H9 (cell line): ENCODE measurements around the gene GLOD4. TPM values are rescaled to one million over a fixed set of nuclear protein-coding genes. Genes with fewer than 3 reads are reported as not detected.

Experiments
- DNase-seq: peaks from one replicate; pipeline ENCODE4 v3.0.0-alpha.2; 2017
- H2AFZ ChIP-seq: one replicate; pipeline ENCODE4 v1.6.1; 2013; ENCODE audit warnings: mild to moderate bottlenecking, low read length, control low read depth, moderate library complexity
- H2AK5ac ChIP-seq: 2 replicates; pipeline ENCODE4 v1.6.1; 2013; ENCODE audit warnings: low read length, control low read depth, mixed read lengths; ENCODE audit not compliant: insufficient read length
- H2BK120ac ChIP-seq: one replicate; pipeline ENCODE4 v1.6.1; 2013; ENCODE audit warnings: low read depth, mild to moderate bottlenecking, low read length, control low read depth, inconsistent platforms; ENCODE audit not compliant: poor library complexity, severe bottlenecking
- H2BK12ac ChIP-seq: 2 replicates; pipeline ENCODE4 v1.6.1; 2013; ENCODE audit warnings: low read length, control low read depth, mixed read lengths, low read depth; ENCODE audit not compliant: insufficient read length
- H2BK15ac ChIP-seq: 2 replicates; pipeline ENCODE4 v1.6.1; 2013; ENCODE audit warnings: low read depth, low read length, control low read depth
- H2BK20ac ChIP-seq: one replicate; pipeline ENCODE4 v1.6.1; 2013; ENCODE audit warnings: low read depth, mild to moderate bottlenecking, low read length, control low read depth, inconsistent platforms; ENCODE audit not compliant: poor library complexity, severe bottlenecking
- H2BK5ac ChIP-seq: 2 replicates; pipeline ENCODE4 v1.6.1; 2013; ENCODE audit warnings: low read length, control low read depth, mixed read lengths; ENCODE audit not compliant: insufficient read length
- H3K14ac ChIP-seq: 2 replicates; pipeline ENCODE4 v1.6.1; 2013; ENCODE audit warnings: low read length, control low read depth; ENCODE audit not compliant: insufficient read depth
- H3K18ac ChIP-seq: 2 replicates; pipeline ENCODE4 v1.6.1; 2013; ENCODE audit warnings: low read depth, mild to moderate bottlenecking, mixed read lengths, low read length, control low read depth; ENCODE audit not compliant: insufficient read length
- H3K23ac ChIP-seq: 2 replicates; pipeline ENCODE4 v1.6.1; 2013; ENCODE audit warnings: low read length, control low read depth, mixed read lengths, low read depth; ENCODE audit not compliant: insufficient read length
- H3K23me2 ChIP-seq: 2 replicates; pipeline ENCODE4 v1.6.1; 2013; ENCODE audit warnings: low read depth, mild to moderate bottlenecking, mixed read lengths, low read length, control low read depth; ENCODE audit not compliant: insufficient read length, poor library complexity, severe bottlenecking
- H3K27ac ChIP-seq: 2 replicates; pipeline ENCODE4 v1.5.1; 2013; ENCODE audit warnings: low read length, control low read depth, mixed read lengths, low read depth; ENCODE audit not compliant: insufficient read length
- H3K27me3 ChIP-seq: 2 replicates; pipeline ENCODE4 v1.6.1; 2013; ENCODE audit warnings: low read length, control low read depth, inconsistent platforms; ENCODE audit not compliant: insufficient read depth
- H3K4ac ChIP-seq: 2 replicates; pipeline ENCODE4 v1.6.1; 2013; ENCODE audit warnings: low read depth, mild to moderate bottlenecking, control low read depth, inconsistent platforms, low read length, moderate library complexity
- H3K4me1 ChIP-seq: 2 replicates; pipeline ENCODE4 v1.6.1; 2013; ENCODE audit warnings: low read length, control low read depth, inconsistent platforms; ENCODE audit not compliant: insufficient read depth
- H3K4me2 ChIP-seq: 2 replicates; pipeline ENCODE4 v1.6.1; 2013; ENCODE audit warnings: low read length, control low read depth, mixed read lengths; ENCODE audit not compliant: insufficient read length, insufficient read depth
- H3K56ac ChIP-seq: 2 replicates; pipeline ENCODE4 v1.6.1; 2013; ENCODE audit warnings: low read depth, mild to moderate bottlenecking, mixed read lengths, low read length, control low read depth; ENCODE audit not compliant: insufficient read length
- H3K79me1 ChIP-seq: 2 replicates; pipeline ENCODE4 v1.6.1; 2013; ENCODE audit warnings: low read depth, mild to moderate bottlenecking, moderate library complexity, low read length, control low read depth, inconsistent platforms; ENCODE audit not compliant: insufficient read depth, poor library complexity, severe bottlenecking
- H3K79me2 ChIP-seq: 2 replicates; pipeline ENCODE4 v1.6.1; 2013; ENCODE audit warnings: low read length, control low read depth, inconsistent platforms; ENCODE audit not compliant: insufficient read depth
- H3K9ac ChIP-seq: 2 replicates; pipeline ENCODE4 v1.6.1; 2013; ENCODE audit warnings: low read length, control low read depth, mixed read lengths; ENCODE audit not compliant: insufficient read length; ENCODE audit errors: extremely low read depth
- H3K9me3 ChIP-seq: one replicate; pipeline ENCODE4 v1.6.1; 2013; ENCODE audit warnings: low read depth, low read length, inconsistent platforms; ENCODE audit not compliant: control insufficient read depth
- H3T11ph ChIP-seq: one replicate; pipeline ENCODE4 v1.6.1; 2013; ENCODE audit warnings: mild to moderate bottlenecking, low read length, control low read depth, inconsistent platforms
- H4K20me1 ChIP-seq: one replicate; pipeline ENCODE4 v1.6.1; 2013; ENCODE audit not compliant: control insufficient read depth, insufficient read length, insufficient read depth
- H4K5ac ChIP-seq: 2 replicates; pipeline ENCODE4 v1.6.1; 2013; ENCODE audit warnings: low read depth, mild to moderate bottlenecking, mixed read lengths, low read length, control low read depth; ENCODE audit not compliant: insufficient read length
- H4K8ac ChIP-seq: replicated peaks from 2 replicates; pipeline ENCODE4 v1.6.1; 2013; ENCODE audit warnings: low read length, control low read depth, mixed read lengths, low read depth; ENCODE audit not compliant: insufficient read length
- H4K91ac ChIP-seq: 2 replicates; pipeline ENCODE4 v1.6.1; 2013; ENCODE audit warnings: low read depth, mild to moderate bottlenecking, moderate library complexity, mixed read lengths, low read length, control low read depth; ENCODE audit not compliant: insufficient read length
- H3K27ac Mint-ChIP-seq, 3 experiments: 2 replicates in 2 of 3; 3 replicates in 1 of 3; pipeline ENCODE4 v1.8.0; 2020 to 2021; ENCODE audit warnings: mixed read lengths in 3 of 3, mild to moderate bottlenecking in 1 of 3, moderate library complexity in 1 of 3
- H3K27me3 Mint-ChIP-seq: 2 replicates; pipeline ENCODE4 v1.8.0; 2021; ENCODE audit warnings: low read depth, mild to moderate bottlenecking, moderate library complexity, mixed read lengths
- H3K36me3 Mint-ChIP-seq, 3 experiments: 2 replicates in 2 of 3; 3 replicates in 1 of 3; pipeline ENCODE4 v1.8.0; 2020 to 2021; ENCODE audit warnings: low read depth in 3 of 3, mixed read lengths in 3 of 3; ENCODE audit not compliant: insufficient read depth in 1 of 3
- H3K4me1 Mint-ChIP-seq, 2 experiments: 2 replicates each; pipeline ENCODE4 v1.8.0; 2020; ENCODE audit warnings: mixed read lengths in 2 of 2
- H3K4me3 Mint-ChIP-seq, 2 experiments: 2 replicates in 1 of 2; 3 replicates in 1 of 2; pipeline ENCODE4 v1.8.0; 2020 to 2021; ENCODE audit warnings: mild to moderate bottlenecking in 2 of 2, mixed read lengths in 2 of 2, moderate library complexity in 1 of 2
- H3K9me3 Mint-ChIP-seq, 2 experiments: 2 replicates in 1 of 2; 3 replicates in 1 of 2; pipeline ENCODE4 v1.8.0; 2020; ENCODE audit warnings: mild to moderate bottlenecking in 2 of 2, mixed read lengths in 2 of 2, moderate library complexity in 1 of 2
- WGBS: extraction: QIAGEN DNeasy Blood & Tissue Kit; methylation state at CpG from one replicate; pipeline ENCODE4 v1.1.7; 2013; ENCODE audit warnings: missing lambda C conversion rate, low lambda C conversion rate, mixed read lengths; ENCODE audit not compliant: insufficient read length; ENCODE audit errors: extremely low coverage; 5-methylcytosine and 5-hydroxymethylcytosine counted together
- total RNA-seq: library from RNA; stranded (reverse); gene quantifications from 2 replicates; pipeline ENCODE4 v1.2.1, GENCODE V29; 2021
- TF ChIP-seq, protein P1 (sequence below): fragments of 200-600 bp; sonication (generic); conservative IDR thresholded peaks from 3 replicates; pipeline ENCODE4 v1.8.0; 2021; ENCODE audit warnings: antibody characterized with exemption, mild to moderate bottlenecking

GLOD4 gene
- total RNA-seq, 1 experiment from 2014 or later = 106 TPM

DNA sequence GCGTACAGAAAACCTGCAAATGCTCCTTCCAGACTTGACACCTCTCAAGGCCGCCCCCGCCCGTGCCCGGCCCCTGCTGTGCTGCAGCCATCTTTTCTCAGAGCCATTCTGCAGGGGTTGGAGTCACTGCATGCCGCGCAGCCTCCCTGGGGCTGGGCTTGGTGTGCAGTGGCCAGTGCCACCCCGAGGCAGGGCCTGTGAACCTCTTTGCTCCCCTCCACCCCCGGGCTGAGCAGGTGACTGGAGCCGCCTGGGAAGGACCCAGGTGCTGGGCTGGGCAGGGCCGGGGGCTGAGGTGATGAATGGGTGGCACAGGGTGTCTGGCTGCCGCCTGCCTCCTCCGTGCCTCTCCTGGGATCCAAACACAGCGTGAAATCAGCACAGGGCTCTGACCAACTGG is 20.4 kb upstream of the GLOD4 start:
- Histone ChIP-seq H4K5ac (no peak overlapping the region), H3K23me2 (no peaks in the 10 kb centered on the region), H3K9ac (no peak overlapping the region), H4K20me1 (no peaks in the 10 kb centered on the region), H3K56ac (no peak overlapping the region), H2AK5ac (no peak overlapping the region), H3K79me2 (no peaks in the 10 kb centered on the region; the same call in 1 of the 2 replicates), H4K8ac (no peak overlapping the region), H3K23ac (no peak overlapping the region), H3K79me1 (no peaks in the 10 kb centered on the region), H3K14ac (no peak overlapping the region), H2AFZ (no peak overlapping the region), H3K4me2 (no peak overlapping the region), H3K4me1 (no peaks in the 10 kb centered on the region; the same call in 1 of the 2 replicates), H2BK12ac (no peak overlapping the region), H3K9me3 (no peaks in the 10 kb centered on the region), H3K18ac (no peak overlapping the region), H3K4ac (no peak overlapping the region), H3K27ac (no peak overlapping the region), H4K91ac (no peak overlapping the region), H3T11ph (no peak overlapping the region), H2BK120ac (no peak overlapping the region), H3K27me3 (no peaks in the 10 kb centered on the region), H2BK20ac (no peak overlapping the region), H2BK5ac (no peak overlapping the region), H2BK15ac (no peak overlapping the region)
- H3K27ac Mint-ChIP-seq = no peak overlapping the region; a peak in 1 of 7 replicates
- TF ChIP-seq, protein P1, sequence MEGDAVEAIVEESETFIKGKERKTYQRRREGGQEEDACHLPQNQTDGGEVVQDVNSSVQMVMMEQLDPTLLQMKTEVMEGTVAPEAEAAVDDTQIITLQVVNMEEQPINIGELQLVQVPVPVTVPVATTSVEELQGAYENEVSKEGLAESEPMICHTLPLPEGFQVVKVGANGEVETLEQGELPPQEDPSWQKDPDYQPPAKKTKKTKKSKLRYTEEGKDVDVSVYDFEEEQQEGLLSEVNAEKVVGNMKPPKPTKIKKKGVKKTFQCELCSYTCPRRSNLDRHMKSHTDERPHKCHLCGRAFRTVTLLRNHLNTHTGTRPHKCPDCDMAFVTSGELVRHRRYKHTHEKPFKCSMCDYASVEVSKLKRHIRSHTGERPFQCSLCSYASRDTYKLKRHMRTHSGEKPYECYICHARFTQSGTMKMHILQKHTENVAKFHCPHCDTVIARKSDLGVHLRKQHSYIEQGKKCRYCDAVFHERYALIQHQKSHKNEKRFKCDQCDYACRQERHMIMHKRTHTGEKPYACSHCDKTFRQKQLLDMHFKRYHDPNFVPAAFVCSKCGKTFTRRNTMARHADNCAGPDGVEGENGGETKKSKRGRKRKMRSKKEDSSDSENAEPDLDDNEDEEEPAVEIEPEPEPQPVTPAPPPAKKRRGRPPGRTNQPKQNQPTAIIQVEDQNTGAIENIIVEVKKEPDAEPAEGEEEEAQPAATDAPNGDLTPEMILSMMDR = no peak
- no CpG with 5 or more reads among the region's 14 CpGs for WGBS
- no peaks in the 10 kb centered on the region for H3K27me3 Mint-ChIP-seq
- H3K36me3 Mint-ChIP-seq = peaks cover 3 to 31% (median 30%) of the 10 kb centered on the region in 3 experiments; a peak in 6 of 7 replicates
- peaks cover 0 to 3% of the 10 kb centered on the region in 2 experiments; a peak in 1 of 4 replicates for H3K4me1 Mint-ChIP-seq
- DNase-seq = no peak
- no peaks in the 10 kb centered on the region for H3K9me3 Mint-ChIP-seq
- H3K4me3 Mint-ChIP-seq = no peak overlapping the region
